Stimulated activated CD8-positive, alpha-beta memory T cell treated with anti-CD3 and anti-CD28 coated beads, Interleukin-15, amount 100 ng/mL, for 48 hours (primary cell): Measurements from ENCODE around the gene CDH15.
"Not testable (repeated sequence)": the region's sequence is repeated elsewhere in the genome, so short reads cannot be mapped to it uniquely, and the experiment has no call there.

Source experiments
- DNase-seq, 2 donors: peaks; one replicate each; pipeline ENCODE4 v3.0.0-alpha.2; 2020; ENCODE audit warnings: low read depth in 2 of 2

Gene CDH15

GRCh38 chr16:89155851-89156739 is 15.5 kb upstream of the CDH15 start:
- no peak for DNase-seq

- DNase-seq = no peak
Measured at GRCh38 chr16:89156740-89157645, 14.6 kb upstream of the CDH15 start.

GRCh38 chr16:89157778-89158177 is 13.8 kb upstream of the CDH15 start:
- no peak for DNase-seq

GRCh38 chr16:89159066-89159849 is 12.3 kb upstream of the CDH15 start:
- no peak for DNase-seq

- DNase-seq = no peak
Measured at GRCh38 chr16:89159850-89160354, 11.6 kb upstream of the CDH15 start.

- DNase-seq = no peak
Measured at GRCh38 chr16:89160977-89161701, 10.4 kb upstream of the CDH15 start.

- DNase-seq = no peak
Measured at GRCh38 chr16:89161763-89162713, 9.5 kb upstream of the CDH15 start.

- DNase-seq = no peak
Measured at GRCh38 chr16:89163297-89163696, 8.3 kb upstream of the CDH15 start.

- DNase-seq = no peak
Measured at GRCh38 chr16:89164436-89164835, 7.1 kb upstream of the CDH15 start.

GRCh38 chr16:89164847-89165680 is 6.5 kb upstream of the CDH15 start:
- DNase-seq = no peak

- DNase-seq = not testable (repeated sequence)
Measured at GRCh38 chr16:89165681-89165979, 5.9 kb upstream of the CDH15 start.

- no peak for DNase-seq
Measured at GRCh38 chr16:89166696-89167424, 4.7 kb upstream of the CDH15 start.

- DNase-seq = peak; percentile 67 to 75
Measured at GRCh38 chr16:89167425-89167941, 4.1 kb upstream of the CDH15 start.

GRCh38 chr16:89168381-89169189 is 3.0 kb upstream of the CDH15 start:
- DNase-seq = no peak

- DNase-seq = no peak
Measured at GRCh38 chr16:89169778-89170177, 1.8 kb upstream of the CDH15 start.

GRCh38 chr16:89170346-89171215 is 967 bp upstream of the CDH15 start:
- DNase-seq = no peak
